Mammary epithelial cell (primary cell): ENCODE data around the gene CEACAM1.

ENCODE experiments used
- CTCF ChIP-seq, 2 donors: IDR thresholded peaks in 1 of 2; conservative IDR thresholded peaks in 1 of 2; 2 replicates each; pipeline ENCODE4 v1.5.1; 2011 to 2012; ENCODE audit warnings: inconsistent platforms in 2 of 2, low read length in 2 of 2, mild to moderate bottlenecking in 2 of 2, control low read depth in 1 of 2, low read depth in 1 of 2; ENCODE audit not compliant: insufficient read depth in 1 of 2; ENCODE audit errors: extremely low read depth in 1 of 2
- EZH2 ChIP-seq: IDR thresholded peaks from 2 replicates; pipeline ENCODE4 v1.6.1; 2012; ENCODE audit warnings: low read length, inconsistent platforms, borderline replicate concordance

GRCh38 chr19:42474743-42475142 is 53.5 kb downstream of the CEACAM1 start:
- TF ChIP-seq CTCF (conservative IDR thresholded peaks at IDR 0.05 in 1 of 2, IDR thresholded peaks at IDR 0.05 in 1 of 2; ENCODE audit: extremely low read depth in 1 of 2, insufficient read depth in 1 of 2, low read depth in 1 of 2, low read length in 2 of 2) (no peak), EZH2 (no peak)
